ENCODE measurements around the gene RELCH.

- TF ChIP-seq, protein P1, sequence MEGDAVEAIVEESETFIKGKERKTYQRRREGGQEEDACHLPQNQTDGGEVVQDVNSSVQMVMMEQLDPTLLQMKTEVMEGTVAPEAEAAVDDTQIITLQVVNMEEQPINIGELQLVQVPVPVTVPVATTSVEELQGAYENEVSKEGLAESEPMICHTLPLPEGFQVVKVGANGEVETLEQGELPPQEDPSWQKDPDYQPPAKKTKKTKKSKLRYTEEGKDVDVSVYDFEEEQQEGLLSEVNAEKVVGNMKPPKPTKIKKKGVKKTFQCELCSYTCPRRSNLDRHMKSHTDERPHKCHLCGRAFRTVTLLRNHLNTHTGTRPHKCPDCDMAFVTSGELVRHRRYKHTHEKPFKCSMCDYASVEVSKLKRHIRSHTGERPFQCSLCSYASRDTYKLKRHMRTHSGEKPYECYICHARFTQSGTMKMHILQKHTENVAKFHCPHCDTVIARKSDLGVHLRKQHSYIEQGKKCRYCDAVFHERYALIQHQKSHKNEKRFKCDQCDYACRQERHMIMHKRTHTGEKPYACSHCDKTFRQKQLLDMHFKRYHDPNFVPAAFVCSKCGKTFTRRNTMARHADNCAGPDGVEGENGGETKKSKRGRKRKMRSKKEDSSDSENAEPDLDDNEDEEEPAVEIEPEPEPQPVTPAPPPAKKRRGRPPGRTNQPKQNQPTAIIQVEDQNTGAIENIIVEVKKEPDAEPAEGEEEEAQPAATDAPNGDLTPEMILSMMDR (IDR thresholded peaks at IDR 0.05), result no peak
- no peak for TF ChIP-seq POLR2A (IDR thresholded peaks at IDR 0.05)
These were observed 55.9 kb downstream of the RELCH start for GRCh38 chr18:62242955-62243354.

Measured in uterus (tissue), 2 donors.